ENCODE measurements around the gene TNFRSF21.

DNA sequence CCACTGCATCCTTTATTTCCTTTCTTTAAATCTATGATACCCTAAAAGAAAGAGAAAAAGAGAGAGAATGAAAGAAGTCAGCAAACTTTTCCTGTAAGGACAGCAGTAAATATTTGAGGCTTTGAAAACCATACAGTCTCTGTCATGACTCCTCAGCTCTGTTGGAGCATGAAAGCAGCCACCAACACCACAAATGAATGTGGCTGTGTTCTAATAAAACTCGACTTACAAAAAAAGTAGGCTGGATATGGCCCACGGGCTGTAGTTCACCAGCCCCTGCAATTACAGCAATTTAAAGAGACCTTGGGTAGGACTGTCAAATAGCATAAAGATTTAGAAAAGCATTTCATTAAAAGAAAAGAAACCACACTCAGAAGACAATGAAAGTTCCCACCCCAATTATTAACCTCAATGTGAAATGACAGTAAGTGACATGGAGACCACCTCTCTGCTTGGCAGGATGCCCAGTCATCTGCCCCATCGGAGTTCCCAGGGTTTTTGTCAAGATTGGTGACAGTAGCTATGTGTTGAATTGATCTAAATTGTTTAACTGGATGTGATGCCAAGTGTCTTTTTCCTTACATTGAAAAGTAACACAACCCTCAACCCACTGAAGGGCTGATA, 50.9 kb downstream of the TNFRSF21 start:
- TF ChIP-seq, protein P1, sequence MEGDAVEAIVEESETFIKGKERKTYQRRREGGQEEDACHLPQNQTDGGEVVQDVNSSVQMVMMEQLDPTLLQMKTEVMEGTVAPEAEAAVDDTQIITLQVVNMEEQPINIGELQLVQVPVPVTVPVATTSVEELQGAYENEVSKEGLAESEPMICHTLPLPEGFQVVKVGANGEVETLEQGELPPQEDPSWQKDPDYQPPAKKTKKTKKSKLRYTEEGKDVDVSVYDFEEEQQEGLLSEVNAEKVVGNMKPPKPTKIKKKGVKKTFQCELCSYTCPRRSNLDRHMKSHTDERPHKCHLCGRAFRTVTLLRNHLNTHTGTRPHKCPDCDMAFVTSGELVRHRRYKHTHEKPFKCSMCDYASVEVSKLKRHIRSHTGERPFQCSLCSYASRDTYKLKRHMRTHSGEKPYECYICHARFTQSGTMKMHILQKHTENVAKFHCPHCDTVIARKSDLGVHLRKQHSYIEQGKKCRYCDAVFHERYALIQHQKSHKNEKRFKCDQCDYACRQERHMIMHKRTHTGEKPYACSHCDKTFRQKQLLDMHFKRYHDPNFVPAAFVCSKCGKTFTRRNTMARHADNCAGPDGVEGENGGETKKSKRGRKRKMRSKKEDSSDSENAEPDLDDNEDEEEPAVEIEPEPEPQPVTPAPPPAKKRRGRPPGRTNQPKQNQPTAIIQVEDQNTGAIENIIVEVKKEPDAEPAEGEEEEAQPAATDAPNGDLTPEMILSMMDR (conservative IDR thresholded peaks at IDR 0.05; ENCODE audit: low read length): no peak
- no peak for TF ChIP-seq EZH2phosphoT487 (IDR thresholded peaks at IDR 0.05; ENCODE audit: borderline replicate concordance, low read depth, low read length)
